DND-41 (cell line): ENCODE measurements around the gene ZNF574.

Experiments used
- EZH2 ChIP-seq: IDR thresholded peaks from 3 replicates; pipeline ENCODE4 v1.6.1; 2012; ENCODE audit warnings: borderline replicate concordance, low read depth, mild to moderate bottlenecking, moderate library complexity, low read length, inconsistent platforms; ENCODE audit not compliant: severe bottlenecking
- TF ChIP-seq, protein P1 (sequence below): IDR thresholded peaks from 2 replicates; pipeline ENCODE4 v1.5.1; 2012; ENCODE audit warnings: borderline replicate concordance, low read length, moderate library complexity, mild to moderate bottlenecking; ENCODE audit not compliant: poor library complexity, severe bottlenecking; ENCODE audit errors: extremely low read depth

DNA sequence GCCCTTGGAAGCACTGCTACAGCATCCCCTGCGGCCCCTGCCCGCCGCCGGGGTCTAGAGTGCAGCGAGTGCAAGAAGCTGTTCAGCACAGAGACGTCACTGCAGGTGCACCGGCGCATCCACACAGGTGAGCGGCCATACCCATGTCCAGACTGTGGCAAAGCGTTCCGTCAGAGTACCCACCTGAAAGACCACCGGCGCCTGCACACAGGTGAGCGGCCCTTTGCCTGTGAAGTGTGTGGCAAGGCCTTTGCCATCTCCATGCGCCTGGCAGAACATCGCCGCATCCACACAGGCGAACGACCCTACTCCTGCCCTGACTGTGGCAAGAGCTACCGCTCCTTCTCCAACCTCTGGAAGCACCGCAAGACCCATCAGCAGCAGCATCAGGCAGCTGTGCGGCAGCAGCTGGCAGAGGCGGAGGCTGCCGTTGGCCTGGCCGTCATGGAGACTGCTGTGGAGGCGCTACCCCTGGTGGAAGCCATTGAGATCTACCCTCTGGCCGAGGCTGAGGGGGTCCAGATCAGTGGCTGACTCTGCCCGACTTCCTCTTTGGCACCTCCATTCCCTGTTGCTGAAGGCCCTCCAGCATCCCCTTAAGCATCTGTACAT lies 4.9 kb downstream of the ZNF574 start:
- no peak for TF ChIP-seq EZH2
- TF ChIP-seq, protein P1, sequence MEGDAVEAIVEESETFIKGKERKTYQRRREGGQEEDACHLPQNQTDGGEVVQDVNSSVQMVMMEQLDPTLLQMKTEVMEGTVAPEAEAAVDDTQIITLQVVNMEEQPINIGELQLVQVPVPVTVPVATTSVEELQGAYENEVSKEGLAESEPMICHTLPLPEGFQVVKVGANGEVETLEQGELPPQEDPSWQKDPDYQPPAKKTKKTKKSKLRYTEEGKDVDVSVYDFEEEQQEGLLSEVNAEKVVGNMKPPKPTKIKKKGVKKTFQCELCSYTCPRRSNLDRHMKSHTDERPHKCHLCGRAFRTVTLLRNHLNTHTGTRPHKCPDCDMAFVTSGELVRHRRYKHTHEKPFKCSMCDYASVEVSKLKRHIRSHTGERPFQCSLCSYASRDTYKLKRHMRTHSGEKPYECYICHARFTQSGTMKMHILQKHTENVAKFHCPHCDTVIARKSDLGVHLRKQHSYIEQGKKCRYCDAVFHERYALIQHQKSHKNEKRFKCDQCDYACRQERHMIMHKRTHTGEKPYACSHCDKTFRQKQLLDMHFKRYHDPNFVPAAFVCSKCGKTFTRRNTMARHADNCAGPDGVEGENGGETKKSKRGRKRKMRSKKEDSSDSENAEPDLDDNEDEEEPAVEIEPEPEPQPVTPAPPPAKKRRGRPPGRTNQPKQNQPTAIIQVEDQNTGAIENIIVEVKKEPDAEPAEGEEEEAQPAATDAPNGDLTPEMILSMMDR, result no peak
